Uterus (tissue), 4 donors: ENCODE results near the gene CAMTA1. TPM values are rescaled to one million over a fixed set of nuclear protein-coding genes. Genes with fewer than 3 reads are reported as not detected.

Source experiments
- DNase-seq, 2 donors: peaks; one replicate each; pipeline ENCODE4 v3.0.0-alpha.2; 2019 to 2020
- H3K27ac ChIP-seq, 2 donors: fragments of 200-600 bp; sonication (generic); 1 replicate in 1 of 2; 2 replicates in 1 of 2; pipeline ENCODE4 v1.5.1; 2016 to 2018
- H3K27me3 ChIP-seq, 2 donors: fragments of 200-600 bp; sonication (generic); one replicate each; pipeline ENCODE4 v1.5.1; 2018 to 2019; ENCODE audit warnings: control low read depth in 1 of 2
- H3K36me3 ChIP-seq, 2 donors: fragments of 200-600 bp; sonication (generic); one replicate each; pipeline ENCODE4 v1.5.1; 2019; ENCODE audit warnings: control low read depth in 1 of 2
- H3K4me1 ChIP-seq, 2 donors: fragments of 200-600 bp; sonication (generic); one replicate each; pipeline ENCODE4 v1.5.1; 2018 to 2019; ENCODE audit warnings: control low read depth in 1 of 2
- H3K4me3 ChIP-seq, 2 donors: fragments of 200-600 bp; sonication (generic); 1 replicate in 1 of 2; 2 replicates in 1 of 2; pipeline ENCODE4 v1.5.1; 2018 to 2019; ENCODE audit warnings: mild to moderate bottlenecking in 1 of 2
- H3K9me3 ChIP-seq, 2 donors: fragments of 200-600 bp; sonication (generic); one replicate each; pipeline ENCODE4 v1.5.1; 2019; ENCODE audit warnings: control low read depth in 1 of 2
- POLR2A ChIP-seq, 2 donors: fragments of 450-650 bp; IDR thresholded peaks; one replicate each; pipeline ENCODE4 v1.6.1; 2016; ENCODE audit warnings: antibody characterized with exemption in 2 of 2, mild to moderate bottlenecking in 1 of 2, moderate library complexity in 1 of 2
- intact Hi-C: fragments of 100-400 bp; cut with DNase I; formaldehyde crosslinking; loops from one replicate; pipeline ENCODE4 v1.15.1; 2023; ENCODE audit warnings: low total_unique reads
- total RNA-seq, 4 donors: library from RNA; depleted of rRNA in 3 of 4; stranded (reverse); fragments of >200 nt in 3 of 4; gene quantifications; one replicate each; pipeline versions ENCODE4 v1.1.0 to v1.2.4, GENCODE V29; 2014 to 2023
- TF ChIP-seq, protein P1 (sequence below), 4 experiments: fragments of 200-600 bp in 2 of 4; fragments of 450-650 bp in 2 of 4; sonication (generic) in 2 of 4; IDR thresholded peaks; one replicate each; pipeline ENCODE4 v1.5.1; 2016 to 2019; ENCODE audit warnings: antibody characterized with exemption in 4 of 4, mild to moderate bottlenecking in 2 of 4, moderate library complexity in 1 of 4
- donor health status: DM: yes; HTN: yes; CAD: no.

Gene CAMTA1
- total RNA-seq, 4 donors from 2014 or later: 29.7 to 427 (median 64.8) TPM

DNA sequence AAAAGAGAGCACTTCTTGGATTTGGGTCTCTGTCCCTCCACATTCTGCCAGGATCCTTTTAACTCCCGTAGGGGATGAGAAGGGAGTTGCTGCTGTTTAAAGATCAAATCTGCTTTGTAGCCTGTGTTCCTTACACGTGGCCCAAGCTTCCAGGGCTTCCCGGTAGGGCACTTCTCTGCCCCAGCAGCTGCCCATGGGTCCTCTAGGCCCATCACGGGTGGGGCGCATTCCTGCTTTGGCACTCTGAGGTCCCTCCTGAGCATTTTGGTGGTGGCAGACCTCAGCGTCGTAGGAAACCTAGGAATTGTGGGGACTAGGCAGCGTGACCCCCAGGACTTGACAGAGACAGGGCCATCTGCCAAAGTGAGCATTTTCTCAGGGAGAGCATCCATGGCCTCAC, 565.5 kb downstream of the CAMTA1 start:
- TF ChIP-seq, protein P1, sequence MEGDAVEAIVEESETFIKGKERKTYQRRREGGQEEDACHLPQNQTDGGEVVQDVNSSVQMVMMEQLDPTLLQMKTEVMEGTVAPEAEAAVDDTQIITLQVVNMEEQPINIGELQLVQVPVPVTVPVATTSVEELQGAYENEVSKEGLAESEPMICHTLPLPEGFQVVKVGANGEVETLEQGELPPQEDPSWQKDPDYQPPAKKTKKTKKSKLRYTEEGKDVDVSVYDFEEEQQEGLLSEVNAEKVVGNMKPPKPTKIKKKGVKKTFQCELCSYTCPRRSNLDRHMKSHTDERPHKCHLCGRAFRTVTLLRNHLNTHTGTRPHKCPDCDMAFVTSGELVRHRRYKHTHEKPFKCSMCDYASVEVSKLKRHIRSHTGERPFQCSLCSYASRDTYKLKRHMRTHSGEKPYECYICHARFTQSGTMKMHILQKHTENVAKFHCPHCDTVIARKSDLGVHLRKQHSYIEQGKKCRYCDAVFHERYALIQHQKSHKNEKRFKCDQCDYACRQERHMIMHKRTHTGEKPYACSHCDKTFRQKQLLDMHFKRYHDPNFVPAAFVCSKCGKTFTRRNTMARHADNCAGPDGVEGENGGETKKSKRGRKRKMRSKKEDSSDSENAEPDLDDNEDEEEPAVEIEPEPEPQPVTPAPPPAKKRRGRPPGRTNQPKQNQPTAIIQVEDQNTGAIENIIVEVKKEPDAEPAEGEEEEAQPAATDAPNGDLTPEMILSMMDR (IDR thresholded peaks at IDR 0.05): no peak
- TF ChIP-seq POLR2A (IDR thresholded peaks at IDR 0.05): no peak
- Histone ChIP-seq H3K27me3 (no peaks in the 10 kb centered on the region), H3K4me3 (no peak overlapping the region), H3K4me1 (no peaks in the 10 kb centered on the region), H3K9me3 (no peaks in the 10 kb centered on the region), H3K36me3 (no peaks in the 10 kb centered on the region), H3K27ac (no peak overlapping the region)
- DNase-seq: no peak
- intact Hi-C loops: no loop called here

DNA sequence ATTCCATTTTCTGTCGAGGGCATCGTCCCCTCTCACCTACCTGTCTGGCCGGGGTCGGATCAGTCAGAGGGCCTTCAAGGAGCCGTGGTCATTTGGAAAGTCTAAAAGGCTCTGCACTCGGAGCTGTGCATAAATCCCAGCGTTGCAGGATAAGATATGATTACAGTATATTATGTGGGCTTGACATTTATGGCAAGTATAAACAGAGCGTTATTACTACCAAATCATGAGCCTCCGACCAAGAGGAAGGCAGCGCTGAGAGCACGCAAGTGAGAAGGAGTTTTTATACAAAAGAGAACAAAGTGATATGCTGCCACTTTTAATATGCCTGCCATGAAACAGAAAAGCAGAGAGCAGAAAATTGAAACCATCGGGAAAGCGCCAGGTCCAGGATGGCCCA, 566.4 kb downstream of the CAMTA1 start:
- no peaks in the 10 kb centered on the region for H3K9me3 ChIP-seq
- no peak for DNase-seq
- no peaks in the 10 kb centered on the region for H3K4me1 ChIP-seq
- H3K27me3 ChIP-seq: no peaks in the 10 kb centered on the region
- TF ChIP-seq, protein P1 (IDR thresholded peaks at IDR 0.05): no peak
- no peak overlapping the region for H3K27ac ChIP-seq
- H3K36me3 ChIP-seq: no peaks in the 10 kb centered on the region
- intact Hi-C loops: no loop called here
- H3K4me3 ChIP-seq: no peak overlapping the region

- Histone ChIP-seq H3K4me3 (no peak overlapping the region), H3K4me1 (no peaks in the 10 kb centered on the region), H3K27me3 (no peaks in the 10 kb centered on the region), H3K36me3 (no peaks in the 10 kb centered on the region), H3K27ac (no peak overlapping the region), H3K9me3 (no peaks in the 10 kb centered on the region)
- TF ChIP-seq, protein P1 (IDR thresholded peaks at IDR 0.05): no peak
- no peak for TF ChIP-seq POLR2A (IDR thresholded peaks at IDR 0.05)
- intact Hi-C loops: no loop called here
- DNase-seq: no peak
Observed at GRCh38 chr1:7352364-7352763, 567.1 kb downstream of the CAMTA1 start.

DNA sequence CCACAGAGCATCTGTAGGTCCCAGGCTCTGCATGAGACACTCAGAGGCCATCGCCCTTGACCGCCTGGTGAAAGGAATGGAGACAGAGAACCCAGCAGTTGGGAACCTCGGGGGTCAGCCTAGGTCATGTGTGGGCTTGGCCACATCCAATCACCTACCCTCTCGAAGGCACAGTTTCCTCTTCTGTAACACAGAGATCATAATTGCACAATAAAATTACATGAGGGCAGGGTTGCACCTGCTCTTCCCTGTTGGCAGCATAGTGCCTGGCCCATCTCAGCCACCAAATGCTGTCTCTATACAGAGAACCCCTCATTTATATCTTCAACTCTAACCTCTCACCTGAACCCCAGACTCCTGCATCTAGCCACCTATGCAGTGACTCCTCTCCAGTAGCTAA, 567.7 kb downstream of the CAMTA1 start:
- Histone ChIP-seq H3K4me3 (no peak overlapping the region), H3K27ac (no peak overlapping the region)

GRCh38 chr1:7355646-7356045, 570.4 kb downstream of the CAMTA1 start:
- intact Hi-C loops: no loop called here
- TF ChIP-seq POLR2A (IDR thresholded peaks at IDR 0.05): no peak
- TF ChIP-seq, protein P1 (IDR thresholded peaks at IDR 0.05): no peak
- Histone ChIP-seq H3K27ac (no peak overlapping the region), H3K4me3 (no peak overlapping the region), H3K36me3 (no peaks in the 10 kb centered on the region), H3K4me1 (no peaks in the 10 kb centered on the region), H3K27me3 (no peaks in the 10 kb centered on the region), H3K9me3 (no peaks in the 10 kb centered on the region)
- DNase-seq: no peak

More for the DNA sequence above, 567.7 kb downstream of the CAMTA1 start:
- H3K4me1 ChIP-seq: no peaks in the 10 kb centered on the region
- H3K36me3 ChIP-seq: no peaks in the 10 kb centered on the region
- no peak for TF ChIP-seq POLR2A (IDR thresholded peaks at IDR 0.05)
- TF ChIP-seq, protein P1 (IDR thresholded peaks at IDR 0.05): no peak
- no peak for DNase-seq
- no peaks in the 10 kb centered on the region for H3K9me3 ChIP-seq
- intact Hi-C loops: no loop called here
- H3K27me3 ChIP-seq: no peaks in the 10 kb centered on the region
